Occipital lobe (tissue), 2 donors: ENCODE data around the gene RYR2. TPM values are rescaled to one million over a fixed set of nuclear protein-coding genes. Genes with fewer than 3 reads are reported as not detected.

ENCODE experiments used
- DNase-seq: peaks from one replicate; lab custom pipeline; 2025; lab: John Stamatoyannopoulos, UW
- total RNA-seq: library from RNA; depleted of rRNA; stranded (reverse); fragments of >200 nt; gene quantifications from one replicate; pipeline ENCODE4 v1.2.3, GENCODE V29; 2014

RYR2 gene
- total RNA-seq, 1 donor from 2014 or later, result 40.7 TPM

GRCh38 chr1:237197470-237198425 is 155.8 kb downstream of the RYR2 start:
- DNase-seq, result no peak

GRCh38 chr1:237199026-237199425 is 157.0 kb downstream of the RYR2 start:
- DNase-seq, result no peak

- DNase-seq, result no peak
These were observed 159.2 kb downstream of the RYR2 start for GRCh38 chr1:237201155-237201554.

GRCh38 chr1:237204841-237205240 is 162.9 kb downstream of the RYR2 start:
- no peak for DNase-seq

GRCh38 chr1:237205400-237206064 is 163.5 kb downstream of the RYR2 start:
- DNase-seq, result no peak

- DNase-seq, result no peak
These were observed 164.1 kb downstream of the RYR2 start for GRCh38 chr1:237206065-237206414.

GRCh38 chr1:237211031-237211430 is 169.0 kb downstream of the RYR2 start:
- DNase-seq, result no peak

GRCh38 chr1:237211540-237211939 is 169.6 kb downstream of the RYR2 start:
- DNase-seq, result no peak

GRCh38 chr1:237219751-237220642 is 178.0 kb downstream of the RYR2 start:
- no peak for DNase-seq

- no peak for DNase-seq
These were observed 181.4 kb downstream of the RYR2 start for GRCh38 chr1:237223419-237223818.

GRCh38 chr1:237226177-237226944 is 184.4 kb downstream of the RYR2 start:
- DNase-seq, result no peak

- no peak for DNase-seq
These were observed 185.5 kb downstream of the RYR2 start for GRCh38 chr1:237227476-237227875.

- no peak for DNase-seq
These were observed 186.4 kb downstream of the RYR2 start for GRCh38 chr1:237228421-237228820.

- DNase-seq, result no peak
These were observed 187.3 kb downstream of the RYR2 start for GRCh38 chr1:237229333-237229732.

- DNase-seq, result no peak
These were observed 190.5 kb downstream of the RYR2 start for GRCh38 chr1:237232501-237232900.

- DNase-seq, result peak; percentile 11
These were observed 193.1 kb downstream of the RYR2 start for GRCh38 chr1:237235091-237235490.

GRCh38 chr1:237237721-237238120 is 195.7 kb downstream of the RYR2 start:
- no peak for DNase-seq

- no peak for DNase-seq
These were observed 197.3 kb downstream of the RYR2 start for GRCh38 chr1:237239248-237239647.

GRCh38 chr1:237241038-237241437 is 199.1 kb downstream of the RYR2 start:
- DNase-seq, result no peak

GRCh38 chr1:237244778-237245177 is 202.8 kb downstream of the RYR2 start:
- DNase-seq, result no peak

GRCh38 chr1:237247442-237247841 is 205.5 kb downstream of the RYR2 start:
- no peak for DNase-seq
